GM21576 (cell line): Measurements from ENCODE around the gene ALX3.
A peak's percentile ranks its signal among the peaks of the same experiment; 100 is the strongest.
"Not testable (repeated sequence)": the region's sequence is repeated elsewhere in the genome, so short reads cannot be mapped to it uniquely, and the experiment has no call there.

Experiments
- ATAC-seq: cut with Tn5 transposase; IDR thresholded peaks from one replicate; pipeline ENCODE4 v1.9.1; 2021; ENCODE audit warnings: mild to moderate bottlenecking, moderate library complexity; ENCODE audit not compliant: unreplicated experiment

ALX3 gene

DNA sequence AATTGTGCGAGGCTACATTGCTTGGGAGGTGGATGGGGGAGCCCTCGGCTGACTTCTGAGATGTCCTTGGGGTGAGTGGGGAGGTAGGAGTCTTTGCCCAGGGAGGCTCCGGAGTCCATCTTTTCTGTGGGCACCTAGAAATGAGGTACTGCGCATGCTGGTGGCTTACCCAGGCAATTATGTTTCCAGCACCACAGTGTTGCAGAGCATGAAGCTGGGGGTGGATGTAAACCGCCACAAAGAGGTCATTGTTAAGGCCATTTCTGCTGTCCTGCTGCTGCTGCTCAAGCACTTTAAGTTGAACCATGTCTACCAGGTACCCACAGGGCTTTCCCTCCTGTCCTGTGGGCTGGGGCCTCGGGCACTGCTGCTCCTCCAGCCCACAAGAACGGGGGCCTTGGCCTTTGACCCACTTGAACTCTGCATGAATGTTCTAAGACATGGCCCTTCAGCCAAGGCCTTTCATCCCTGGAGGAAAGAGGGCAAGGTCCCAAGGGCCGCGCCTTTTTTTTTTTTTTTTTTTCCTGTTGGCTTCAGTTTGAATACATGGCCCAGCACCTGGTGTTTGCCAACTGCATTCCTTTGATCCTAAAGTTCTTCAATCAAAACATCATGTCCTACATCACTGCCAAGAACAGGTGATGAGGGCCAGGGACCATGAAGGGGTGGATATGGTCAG is 21.4 kb downstream of the ALX3 start:
- no peak for ATAC-seq

DNA sequence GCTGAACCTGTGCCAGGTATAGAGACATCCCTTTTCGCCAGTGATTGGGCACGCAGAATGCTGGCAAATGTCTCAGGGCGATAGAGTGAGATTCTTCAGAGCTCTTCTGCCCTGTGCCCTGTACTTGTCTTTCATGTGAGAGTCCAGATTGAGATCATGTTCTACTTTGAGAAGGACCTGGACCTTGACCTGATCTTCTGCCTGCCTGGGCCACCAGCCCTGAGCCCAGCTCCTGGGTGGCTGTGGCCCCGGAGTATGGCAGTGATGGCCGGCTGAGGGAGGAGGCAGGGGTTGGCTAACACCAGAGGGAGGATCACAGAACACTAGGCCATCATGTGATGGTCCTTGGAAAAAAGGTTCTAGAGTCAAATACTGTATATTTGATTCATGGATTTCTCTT is 22.2 kb downstream of the ALX3 start:
- ATAC-seq, result no peak

DNA sequence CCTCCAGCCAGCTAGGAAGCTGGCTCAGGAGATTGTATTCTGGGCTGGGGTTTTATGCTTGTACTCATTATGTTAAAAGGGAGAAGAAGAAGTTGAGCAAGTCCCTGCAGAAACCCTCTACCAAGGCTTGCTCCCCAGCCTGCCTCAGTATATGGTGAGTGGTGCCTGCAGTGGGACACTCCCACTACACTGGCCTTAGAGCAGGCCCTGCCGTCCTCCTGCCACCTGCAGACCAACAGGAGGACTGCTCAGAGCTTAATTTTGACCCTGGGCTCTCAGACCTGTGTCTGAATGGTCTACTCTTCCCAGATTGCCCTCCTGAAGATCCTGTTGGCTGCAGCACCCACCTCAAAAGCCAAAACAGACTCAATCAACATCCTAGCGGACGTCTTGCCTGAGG is 23.0 kb downstream of the ALX3 start:
- ATAC-seq, result no peak

DNA sequence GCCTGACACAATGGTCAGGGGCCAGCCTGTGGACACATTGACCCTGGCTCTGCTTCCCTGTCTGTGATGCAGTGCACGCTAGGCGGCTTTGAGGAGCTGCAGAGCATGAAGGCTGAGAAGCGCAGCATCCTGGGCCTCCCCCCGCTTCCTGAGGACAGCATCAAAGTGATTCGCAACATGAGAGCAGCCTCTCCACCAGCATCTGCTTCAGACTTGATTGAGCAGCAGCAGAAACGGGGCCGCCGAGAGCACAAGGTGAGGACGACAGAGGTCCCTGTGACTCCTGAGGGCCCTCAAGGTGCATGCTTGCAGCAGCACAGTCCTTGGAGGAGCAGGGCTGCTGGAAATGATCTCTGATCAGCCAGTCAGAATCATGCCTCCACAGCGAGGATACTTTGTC is 27.5 kb downstream of the ALX3 start:
- ATAC-seq, result no peak

DNA sequence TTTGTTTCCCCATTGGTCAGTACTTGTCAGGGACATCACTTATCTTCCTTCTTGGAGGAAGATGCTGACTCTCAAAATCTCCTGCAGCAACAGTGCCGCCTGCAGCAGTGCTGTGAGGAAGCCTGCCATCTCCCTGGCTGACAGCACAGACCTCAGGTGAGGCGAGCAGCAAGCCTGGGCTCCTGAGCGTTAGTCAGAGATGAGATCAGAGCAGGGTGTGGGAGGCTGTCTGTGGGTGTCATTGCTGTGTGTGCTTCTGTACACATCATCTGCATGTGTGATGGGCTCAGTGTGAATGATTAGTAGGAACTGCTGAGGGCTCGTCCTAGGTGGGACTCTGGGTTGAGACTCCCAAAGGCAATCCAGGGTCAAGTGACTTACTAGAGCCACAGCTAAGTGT is 29.9 kb downstream of the ALX3 start:
- ATAC-seq, result no peak

DNA sequence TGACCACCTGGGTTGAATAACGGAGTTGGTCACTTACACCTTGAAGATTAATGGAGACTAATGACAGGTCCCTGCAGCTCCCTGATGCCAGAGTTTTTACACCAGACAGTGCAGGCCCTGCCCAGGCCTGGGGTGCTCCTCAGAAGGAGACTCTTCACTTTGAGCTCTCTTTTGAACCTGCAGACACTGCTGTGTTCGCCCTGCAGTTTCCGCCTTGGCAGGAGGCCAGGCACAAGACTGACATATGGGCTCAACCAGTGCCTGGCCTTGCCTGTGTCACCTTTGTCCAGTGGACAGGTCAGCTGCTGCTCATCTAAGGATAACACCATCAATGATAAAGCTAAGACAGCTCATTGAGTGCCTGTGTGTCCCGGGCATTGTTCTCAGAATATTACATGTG is 30.8 kb downstream of the ALX3 start:
- no peak for ATAC-seq

DNA sequence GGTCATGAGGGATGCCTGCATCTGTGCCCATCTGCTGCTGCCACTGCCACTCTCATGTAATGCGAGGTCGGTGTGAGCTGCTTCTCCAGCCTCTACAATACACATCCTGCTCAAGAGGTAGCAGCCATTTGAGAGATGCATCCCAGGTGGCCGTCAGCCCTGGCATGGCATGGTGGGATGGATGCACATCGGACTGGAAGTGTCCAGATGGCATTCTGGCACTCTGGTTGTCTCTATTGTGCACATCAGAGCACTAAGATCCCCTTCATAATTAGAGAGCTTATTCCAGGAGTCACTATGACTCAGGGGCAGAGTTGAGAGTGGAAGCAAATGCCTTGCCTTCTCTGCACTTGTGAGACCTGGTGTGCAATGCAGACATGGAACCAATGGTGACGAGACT is 32.2 kb downstream of the ALX3 start:
- no peak for ATAC-seq

DNA sequence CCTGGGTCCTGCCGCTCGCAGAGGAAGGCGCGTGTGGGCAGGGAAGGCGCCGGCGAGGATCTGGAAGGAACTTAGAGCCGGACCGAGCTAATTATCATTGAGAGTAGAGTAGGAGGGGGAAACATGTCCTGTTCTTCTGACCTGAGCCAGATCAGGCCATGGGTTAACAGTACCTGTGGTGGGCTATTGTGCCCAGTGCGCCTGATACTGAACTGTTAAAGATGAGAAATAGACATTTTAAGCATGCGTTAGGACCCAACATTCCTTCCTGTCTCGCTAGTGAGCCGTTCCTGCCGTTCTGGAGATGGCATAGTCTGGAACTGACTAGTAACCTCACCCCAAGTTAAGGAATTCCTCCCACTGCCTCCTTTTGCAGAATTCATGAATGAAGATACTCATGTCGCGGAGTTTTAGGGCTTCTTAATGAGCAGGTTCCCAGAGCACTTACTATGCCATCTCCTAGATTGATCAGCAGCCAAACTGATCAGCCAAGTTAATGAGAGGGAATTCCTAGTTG is 35.2 kb downstream of the ALX3 start:
- peak; percentile 13 for ATAC-seq

DNA sequence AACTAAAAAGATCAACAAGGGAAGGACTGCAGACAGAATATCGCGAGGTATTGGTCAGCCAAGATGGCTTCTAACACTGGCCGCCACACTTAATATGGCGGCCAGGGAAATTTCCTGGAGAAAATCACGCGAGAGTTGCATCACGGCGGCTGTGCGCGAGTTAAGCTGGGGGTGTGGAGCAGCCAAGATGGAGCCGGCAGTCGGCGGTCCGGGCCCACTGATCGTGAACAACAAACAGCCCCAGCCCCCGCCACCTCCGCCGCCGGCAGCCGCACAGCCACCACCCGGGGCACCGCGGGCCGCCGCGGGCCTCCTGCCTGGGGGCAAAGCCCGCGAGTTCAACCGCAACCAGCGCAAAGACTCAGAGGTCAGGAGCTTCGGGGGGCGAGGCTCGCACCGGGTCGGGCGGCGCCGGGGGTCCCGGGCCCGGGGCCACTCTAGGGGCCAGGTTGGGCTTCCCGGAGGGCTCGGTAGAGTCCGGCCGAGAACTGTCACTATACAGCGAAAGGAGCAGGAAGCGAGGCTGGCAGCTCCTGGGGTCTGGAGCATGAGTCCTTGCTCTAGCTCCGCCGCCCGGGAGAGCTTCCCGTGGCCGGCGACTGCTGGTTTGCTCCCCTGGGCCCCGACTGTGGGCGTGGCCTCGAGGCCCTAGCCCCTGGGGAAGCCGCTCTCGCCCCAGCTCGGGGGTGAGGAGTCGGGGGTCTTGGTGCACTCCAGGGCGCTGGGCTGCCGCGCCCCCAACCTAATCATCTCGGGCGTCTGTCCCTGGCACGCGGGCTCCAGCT is 35.8 kb downstream of the ALX3 start, which contains the start of gene STRIP1:
Gene STRIP1, plus strand, starts transcription at position 174 of the 785 bp plus-strand sequence. Its CDS starts 14 bp downstream, at position 188.
- peak; percentile 90 for ATAC-seq

DNA sequence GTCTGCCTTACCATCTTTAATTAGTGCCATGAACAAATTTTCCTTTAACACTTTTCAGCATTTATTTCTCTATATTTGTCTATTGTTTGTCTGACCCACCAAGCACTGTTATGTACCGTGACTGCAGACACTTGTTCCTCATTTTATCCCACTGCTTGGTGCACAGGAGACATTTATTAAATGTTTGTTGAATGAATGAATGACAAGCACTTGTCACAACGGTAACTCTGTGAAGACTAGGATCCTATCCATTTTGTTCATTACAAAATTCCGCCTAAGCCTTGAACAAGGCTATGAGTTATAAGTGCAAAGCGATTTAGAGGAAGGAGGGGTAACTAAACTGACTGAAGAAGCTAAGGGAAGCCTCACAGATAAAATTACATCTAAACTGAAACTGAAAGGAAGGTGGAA is 36.4 kb downstream of the ALX3 start:
- no peak for ATAC-seq

DNA sequence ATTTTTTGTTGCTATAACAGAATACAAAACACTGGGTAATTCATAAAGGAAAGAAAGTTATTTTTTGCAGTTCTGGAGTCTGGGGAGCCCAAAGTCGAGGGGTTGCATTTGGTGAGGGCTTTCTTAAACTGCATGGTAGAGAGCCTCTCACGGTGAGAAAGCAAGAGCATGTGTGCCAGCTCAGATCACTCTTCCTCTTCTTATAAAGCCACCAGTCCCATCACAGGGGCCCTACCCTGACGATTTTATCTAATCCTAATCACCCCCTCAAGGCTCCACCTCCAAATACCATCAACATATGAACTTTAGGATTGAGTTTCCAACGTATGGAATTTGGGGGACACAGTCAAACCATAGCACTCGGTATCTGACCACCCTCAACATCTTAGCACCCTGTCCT is 37.1 kb downstream of the ALX3 start:
- no peak for ATAC-seq

DNA sequence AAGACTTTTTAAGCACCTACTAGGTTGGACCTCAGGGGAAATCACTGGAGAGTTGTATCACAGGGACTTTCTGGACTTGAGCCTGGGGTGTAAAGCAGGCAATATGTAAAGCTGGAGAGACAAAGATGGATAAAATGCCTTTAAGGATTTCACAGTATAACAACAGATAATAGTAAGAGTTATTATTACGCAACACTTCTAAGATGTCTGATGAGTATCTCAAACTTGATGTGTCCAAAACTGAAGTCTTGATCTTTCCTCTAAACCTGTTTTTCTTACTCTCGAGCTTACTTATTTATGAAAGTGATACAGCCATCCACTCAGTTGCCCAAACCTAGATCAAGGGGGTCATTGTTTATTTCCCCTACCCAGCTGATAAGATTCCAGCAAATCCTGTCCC is 38.1 kb downstream of the ALX3 start:
- ATAC-seq, result no peak

DNA sequence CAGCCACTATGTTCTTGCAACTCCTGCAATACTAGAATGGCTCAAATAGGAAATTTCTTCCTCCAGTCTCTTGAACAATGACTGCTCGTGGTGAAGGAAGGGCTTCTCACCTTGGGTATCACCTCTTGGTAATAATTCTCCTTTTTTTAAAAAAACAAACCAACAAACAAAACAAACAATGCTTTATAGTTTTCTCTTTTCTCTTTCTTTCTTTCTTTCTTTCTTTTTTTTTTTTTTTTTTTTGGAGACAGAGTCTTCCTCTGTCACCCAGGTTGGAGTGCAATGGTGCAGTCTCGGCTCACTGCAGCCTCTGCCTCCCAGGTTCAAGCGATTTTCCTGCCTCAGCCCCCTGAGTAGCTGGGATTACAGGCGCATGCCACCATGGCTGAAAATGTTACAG is 39.8 kb downstream of the ALX3 start:
- not testable (repeated sequence) for ATAC-seq

DNA sequence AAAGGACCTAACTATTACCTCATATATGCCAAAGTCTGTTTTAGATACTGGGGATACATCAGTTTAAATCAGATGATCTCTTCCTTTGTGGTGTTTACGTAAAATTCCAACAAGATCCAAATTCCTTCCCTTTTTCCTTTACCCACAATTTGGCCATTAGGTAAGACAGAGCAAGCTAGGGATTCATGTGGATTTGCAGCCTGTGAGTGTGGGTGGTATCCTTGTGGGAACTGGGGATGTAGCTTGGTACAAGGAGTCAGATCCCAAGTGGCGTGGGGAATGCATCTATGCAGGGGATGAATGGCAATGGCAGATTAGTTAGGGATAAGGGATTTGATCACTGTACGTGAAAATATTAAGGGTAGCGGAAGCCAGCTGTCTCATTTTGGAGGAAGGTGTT is 45.9 kb downstream of the ALX3 start:
- no peak for ATAC-seq

DNA sequence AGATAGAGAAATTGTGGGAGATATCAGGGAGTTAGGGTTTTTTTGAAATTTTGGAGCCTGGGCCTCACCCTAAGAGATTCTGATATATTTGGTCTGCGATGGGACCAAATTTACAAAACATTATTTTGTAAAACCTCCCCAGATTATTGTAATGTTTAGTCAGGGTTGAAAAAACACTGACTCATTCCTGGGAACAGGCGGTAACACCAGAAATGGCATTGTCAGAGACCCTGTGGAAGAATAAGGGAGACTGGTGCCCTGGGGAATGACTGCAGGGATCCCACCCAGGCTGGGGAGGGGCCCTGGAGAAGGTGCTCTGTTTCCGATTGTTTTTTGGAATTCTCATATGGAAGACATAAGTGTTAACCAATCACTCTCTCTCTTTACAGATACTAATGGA is 49.2 kb downstream of the ALX3 start:
- ATAC-seq, result no peak

DNA sequence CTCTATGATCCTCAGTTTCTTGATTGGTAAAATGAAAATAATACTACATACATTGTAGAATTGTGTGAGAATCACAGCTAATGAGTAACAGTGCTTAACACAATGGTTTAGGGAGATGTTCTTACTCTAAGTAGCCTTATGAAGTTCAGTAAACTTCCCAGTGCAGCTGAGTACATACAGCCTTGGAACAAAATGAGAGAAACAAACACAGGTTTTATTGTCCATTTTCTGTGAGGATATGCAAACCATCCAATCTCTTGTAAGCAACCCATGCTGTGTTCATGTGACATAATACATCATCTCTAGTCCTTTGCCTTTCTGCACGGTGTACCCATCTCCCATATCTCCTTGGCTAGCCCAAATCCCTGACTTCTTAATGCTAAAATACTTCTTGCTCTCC is 50.7 kb downstream of the ALX3 start:
- ATAC-seq, result no peak

DNA sequence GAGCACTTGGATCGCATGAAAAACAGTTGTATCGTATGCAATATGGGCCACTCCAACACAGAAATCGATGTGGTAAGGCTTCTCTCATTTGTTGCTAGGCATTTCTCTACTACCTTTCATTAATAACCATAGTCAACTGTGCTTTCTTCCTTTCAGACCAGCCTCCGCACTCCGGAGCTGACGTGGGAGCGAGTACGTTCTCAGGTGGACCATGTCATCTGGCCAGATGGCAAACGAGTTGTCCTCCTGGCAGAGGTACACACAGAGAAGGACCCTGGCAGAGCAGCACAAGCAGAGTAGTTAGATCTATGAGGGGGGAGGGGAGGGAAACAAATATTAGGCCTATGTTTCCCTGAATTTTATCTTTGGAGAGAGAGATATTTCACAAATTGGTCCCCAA is 52.1 kb downstream of the ALX3 start:
- ATAC-seq, result no peak

DNA sequence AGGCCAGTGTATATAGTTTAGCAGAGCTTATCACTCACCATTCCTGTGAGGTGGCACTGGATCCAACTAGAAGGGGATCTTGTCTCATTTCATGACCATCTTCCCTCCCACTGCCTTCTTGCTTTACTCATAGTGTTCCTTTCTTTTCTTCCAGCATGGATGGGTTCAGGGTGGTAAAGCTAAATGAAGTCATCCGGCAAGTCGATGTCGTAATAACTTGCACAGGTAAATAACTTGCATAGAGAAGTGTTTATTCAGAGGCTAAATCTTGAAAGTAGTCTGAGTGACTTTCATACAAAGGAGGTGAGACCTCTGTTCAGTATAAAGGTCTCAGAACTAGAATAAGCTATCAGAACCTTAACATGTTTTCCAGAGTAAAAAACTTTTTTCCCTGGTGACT is 52.7 kb downstream of the ALX3 start:
- no peak for ATAC-seq

DNA sequence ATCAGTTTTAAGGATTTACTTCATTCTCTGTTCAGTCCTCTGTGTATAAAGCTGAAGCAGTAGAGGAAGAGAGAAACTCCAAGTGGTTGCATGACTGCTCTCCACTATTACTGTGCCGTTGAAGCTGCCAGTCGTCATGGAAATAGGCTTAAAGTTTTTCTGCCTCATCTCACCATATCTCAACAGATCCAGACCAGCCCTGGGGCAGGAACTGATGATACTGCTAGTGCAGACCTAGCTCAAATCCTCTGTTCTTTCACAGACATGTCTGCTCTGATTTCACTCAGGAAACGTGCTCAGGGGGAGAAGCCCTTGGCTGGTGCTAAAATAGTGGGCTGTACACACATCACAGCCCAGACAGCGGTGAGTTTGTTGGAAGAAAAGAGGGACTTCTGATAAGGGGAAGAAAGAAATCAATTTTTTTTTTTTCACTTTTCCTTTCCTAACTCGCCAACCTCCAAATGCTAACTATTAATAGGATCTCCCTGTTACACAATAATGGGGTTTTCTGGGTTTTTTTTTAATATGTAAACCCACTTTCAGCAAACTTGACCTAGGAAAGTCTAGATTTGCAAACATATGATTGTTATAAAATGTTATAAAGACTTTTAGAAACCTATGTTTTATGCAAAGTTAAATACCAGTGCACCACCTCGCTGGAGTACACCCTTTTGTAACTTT is 58.2 kb downstream of the ALX3 start:
- peak; percentile 69 for ATAC-seq

DNA sequence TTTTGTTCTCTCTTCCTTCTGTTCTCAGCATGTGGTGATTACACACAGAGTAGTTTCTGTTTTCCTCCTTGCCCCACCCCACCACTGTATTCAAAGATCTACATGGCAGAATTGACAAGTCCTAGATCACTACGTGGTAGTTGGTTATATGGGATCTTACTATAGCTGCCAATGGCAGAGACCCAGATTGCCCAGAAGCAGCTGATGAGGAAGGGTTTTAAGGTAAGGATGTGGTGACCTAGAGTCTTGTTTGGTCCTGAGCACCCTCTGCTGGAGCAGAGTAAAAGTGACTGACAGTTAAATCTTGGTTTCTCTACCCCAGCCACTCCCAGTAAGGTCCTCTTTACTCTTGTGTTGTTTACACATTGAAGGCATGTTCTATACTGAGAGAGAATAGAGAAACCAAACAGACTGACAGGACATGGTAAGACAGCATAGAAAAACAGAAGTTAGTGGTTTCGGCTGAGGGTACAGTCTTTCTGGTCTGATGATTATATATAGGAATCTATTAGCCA is 58.9 kb downstream of the ALX3 start:
- peak; percentile 95 for ATAC-seq
